ENCODE data around the gene ADARB1. TPM values are rescaled to one million over a fixed set of nuclear protein-coding genes. Genes with fewer than 3 reads are reported as not detected.
A peak's percentile ranks its signal among the peaks of the same experiment; 100 is the strongest.

ADARB1 gene
- total and polyA plus RNA-seq, 2 of the 4 experiments (the other 2 are of a cell fraction) = 39.8 to 47.3 TPM

GRCh38 chr21:45170987-45171386 lies 96.6 kb downstream of the ADARB1 start:
- H2AFZ ChIP-seq (replicated peaks; ENCODE audit: low read length, poor library complexity) = no peak overlapping the region
- H3K27me3 ChIP-seq (ENCODE audit: control insufficient read depth, insufficient read depth, low read length) = no peaks in the 10 kb centered on the region
- no peak overlapping the region for H3K27ac ChIP-seq (ENCODE audit: insufficient read depth, low read length)
- H3K9me1 ChIP-seq (ENCODE audit: insufficient read depth, low read length) = peaks cover 26% of the 10 kb centered on the region
- CTCF ChIA-PET = no interaction called here
- no peak overlapping the region for H2BK120ac ChIP-seq (ENCODE audit: low read depth, low read length)
- 100% methylated on average over 1 of the region's 8 CpGs; no CpG with 5 or more reads in 1 of the 2 experiments for WGBS, 2 experiments (ENCODE audit: extremely low coverage in 2 of 2, insufficient read length in 1 of 2)
- H4K8ac ChIP-seq (ENCODE audit: low read depth in 2 of 2, low read length in 2 of 2) = no peak overlapping the region
- H2AK5ac ChIP-seq (ENCODE audit: low read depth, low read length) = no peak overlapping the region
- TF ChIP-seq RFX5 (IDR thresholded peaks at IDR 0.05; ENCODE audit: low read depth, low read length) (no peak), RAD21 (IDR thresholded peaks at IDR 0.05; ENCODE audit: low read length) (no peak), POLR2A (IDR thresholded peaks at IDR 0.05; ENCODE audit: low read depth, low read length) (no peak), MXI1 (IDR thresholded peaks at IDR 0.05; ENCODE audit: borderline replicate concordance, low read depth, low read length) (no peak), CTCF (conservative IDR thresholded peaks at IDR 0.05; ENCODE audit: low read depth, low read length) (no peak)
- H4K20me1 ChIP-seq (ENCODE audit: insufficient read depth, low read length) = peaks cover 36% of the 10 kb centered on the region
- no peak overlapping the region for H3K9ac ChIP-seq (ENCODE audit: low read depth, low read length)
- no peak overlapping the region for H3K18ac ChIP-seq (ENCODE audit: low read depth, low read length)
- peak overlapping the region; percentile 8 for H2BK5ac ChIP-seq (ENCODE audit: low read depth, low read length, poor library complexity, severe bottlenecking)
- H3K4me1 ChIP-seq (ENCODE audit: control insufficient read depth, insufficient read depth, low read length) = peaks cover 22% of the 10 kb centered on the region
- peaks cover 43 to 73% of the 10 kb centered on the region in 2 experiments for H3K79me1 ChIP-seq (ENCODE audit: low read depth in 1 of 2, low read length in 2 of 2)
- in situ Hi-C loops (cut with MboI; ENCODE audit: low sequenced_read_pairs) (no loop called here), dilution Hi-C loops (cut with HindIII; ENCODE audit: low sequenced_read_pairs, unreplicated experiment) (no loop called here), intact Hi-C loops (cut with micrococcal nuclease) (loop anchor here (1.0 kb wide), 1 partner anchor 11 kb away; no protein-coding TSS in a partner anchor)
- no peak overlapping the region for H3K23ac ChIP-seq (ENCODE audit: low read depth, low read length)
- H2BK20ac ChIP-seq (ENCODE audit: low read depth, low read length) = no peak overlapping the region
- H3K4me3 ChIP-seq (ENCODE audit: insufficient read depth, low read depth, low read length) = no peak overlapping the region
- POLR2A ChIA-PET (ENCODE audit: unreplicated experiment) = no interaction called here
- no peak overlapping the region for H2BK15ac ChIP-seq (ENCODE audit: low read depth, low read length)
- no peaks in the 10 kb centered on the region for H3K9me3 ChIP-seq (ENCODE audit: control insufficient read depth, insufficient read depth, low read length)
- H3K4ac ChIP-seq (ENCODE audit: low read depth, low read length) = no peak overlapping the region; the same call in 1 of the 2 replicates
- no peak overlapping the region for H4K5ac ChIP-seq (ENCODE audit: low read depth, low read length)
- H2AK9ac ChIP-seq (replicated peaks; ENCODE audit: low read depth, low read length, poor library complexity) = no peak overlapping the region
- H3K56ac ChIP-seq (ENCODE audit: extremely low read depth, insufficient read depth, low read length) = no peak overlapping the region
- no TSS peak for BruUV-seq (replicated peaks)
- H4K91ac ChIP-seq (ENCODE audit: insufficient read depth, low read depth, low read length) = no peak overlapping the region
- DNase-seq = no peak
- ATAC-seq (ENCODE audit: low read depth) = no peak
- no peak overlapping the region for H3K14ac ChIP-seq (replicated peaks; ENCODE audit: low read depth, low read length)
- peaks cover 32% of the 10 kb centered on the region for H3K36me3 ChIP-seq (ENCODE audit: control insufficient read depth, insufficient read depth, low read length)
- no peak overlapping the region for H3K4me2 ChIP-seq (ENCODE audit: low read depth, low read length)

Measured in IMR-90 (cell line).